PFSK-1 (cell line): Measurements from ENCODE around the gene GRID1.

Source experiments
- FOXP2 ChIP-seq: optimal IDR thresholded peaks from 2 replicates; pipeline ENCODE3; 2011; ENCODE audit warnings: borderline replicate concordance, control low read depth, inconsistent platforms; ENCODE audit not compliant: insufficient read depth; ENCODE audit errors: extremely low read length, extremely low read depth
- POLR2AphosphoS5 ChIP-seq: IDR thresholded peaks from 2 replicates; pipeline ENCODE4 v1.6.1; 2012; ENCODE audit warnings: low read depth, mild to moderate bottlenecking, control low read depth, low read length, moderate library complexity
- SIN3A ChIP-seq: IDR thresholded peaks from 2 replicates; pipeline ENCODE4 v1.6.1; 2012; ENCODE audit warnings: mild to moderate bottlenecking, low read length, moderate library complexity, borderline replicate concordance; ENCODE audit not compliant: insufficient read depth
- TAF1 ChIP-seq: IDR thresholded peaks from 2 replicates; pipeline ENCODE4 v1.6.1; 2012; ENCODE audit warnings: low read length, control low read depth, borderline replicate concordance; ENCODE audit not compliant: insufficient read depth
- TF ChIP-seq, protein P1 (sequence below), 2 experiments: IDR thresholded peaks; 2 replicates each; pipeline versions ENCODE4 v1.6.1 to v1.8.0; 2011 to 2012; ENCODE audit warnings: low read depth in 2 of 2, low read length in 2 of 2, control low read depth in 1 of 2, inconsistent platforms in 1 of 2, mild to moderate bottlenecking in 1 of 2, moderate library complexity in 1 of 2; ENCODE audit not compliant: insufficient read depth in 1 of 2

GRID1 gene

GRCh38 chr10:85609509-85609908 is 757.1 kb downstream of the GRID1 start:
- TF ChIP-seq TAF1 (no peak), FOXP2 (no peak), POLR2AphosphoS5 (no peak)

GRCh38 chr10:85608706-85609105 is 757.9 kb downstream of the GRID1 start:
- TF ChIP-seq SIN3A = no peak
- TF ChIP-seq TAF1 = no peak
- TF ChIP-seq POLR2AphosphoS5 = no peak
- TF ChIP-seq, protein P1, sequence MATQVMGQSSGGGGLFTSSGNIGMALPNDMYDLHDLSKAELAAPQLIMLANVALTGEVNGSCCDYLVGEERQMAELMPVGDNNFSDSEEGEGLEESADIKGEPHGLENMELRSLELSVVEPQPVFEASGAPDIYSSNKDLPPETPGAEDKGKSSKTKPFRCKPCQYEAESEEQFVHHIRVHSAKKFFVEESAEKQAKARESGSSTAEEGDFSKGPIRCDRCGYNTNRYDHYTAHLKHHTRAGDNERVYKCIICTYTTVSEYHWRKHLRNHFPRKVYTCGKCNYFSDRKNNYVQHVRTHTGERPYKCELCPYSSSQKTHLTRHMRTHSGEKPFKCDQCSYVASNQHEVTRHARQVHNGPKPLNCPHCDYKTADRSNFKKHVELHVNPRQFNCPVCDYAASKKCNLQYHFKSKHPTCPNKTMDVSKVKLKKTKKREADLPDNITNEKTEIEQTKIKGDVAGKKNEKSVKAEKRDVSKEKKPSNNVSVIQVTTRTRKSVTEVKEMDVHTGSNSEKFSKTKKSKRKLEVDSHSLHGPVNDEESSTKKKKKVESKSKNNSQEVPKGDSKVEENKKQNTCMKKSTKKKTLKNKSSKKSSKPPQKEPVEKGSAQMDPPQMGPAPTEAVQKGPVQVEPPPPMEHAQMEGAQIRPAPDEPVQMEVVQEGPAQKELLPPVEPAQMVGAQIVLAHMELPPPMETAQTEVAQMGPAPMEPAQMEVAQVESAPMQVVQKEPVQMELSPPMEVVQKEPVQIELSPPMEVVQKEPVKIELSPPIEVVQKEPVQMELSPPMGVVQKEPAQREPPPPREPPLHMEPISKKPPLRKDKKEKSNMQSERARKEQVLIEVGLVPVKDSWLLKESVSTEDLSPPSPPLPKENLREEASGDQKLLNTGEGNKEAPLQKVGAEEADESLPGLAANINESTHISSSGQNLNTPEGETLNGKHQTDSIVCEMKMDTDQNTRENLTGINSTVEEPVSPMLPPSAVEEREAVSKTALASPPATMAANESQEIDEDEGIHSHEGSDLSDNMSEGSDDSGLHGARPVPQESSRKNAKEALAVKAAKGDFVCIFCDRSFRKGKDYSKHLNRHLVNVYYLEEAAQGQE (IDR thresholded peaks at IDR 0.05; ENCODE audit: insufficient read depth in 1 of 2, low read depth in 2 of 2, low read length in 2 of 2) = no peak
- no peak for TF ChIP-seq FOXP2

- TF ChIP-seq FOXP2 = no peak
- TF ChIP-seq, protein P1 (IDR thresholded peaks at IDR 0.05; ENCODE audit: insufficient read depth in 1 of 2, low read depth in 2 of 2, low read length in 2 of 2) = no peak
- no peak for TF ChIP-seq TAF1
- no peak for TF ChIP-seq SIN3A
- no peak for TF ChIP-seq POLR2AphosphoS5
Observed at GRCh38 chr10:85607043-85607695, 759.4 kb downstream of the GRID1 start.

DNA sequence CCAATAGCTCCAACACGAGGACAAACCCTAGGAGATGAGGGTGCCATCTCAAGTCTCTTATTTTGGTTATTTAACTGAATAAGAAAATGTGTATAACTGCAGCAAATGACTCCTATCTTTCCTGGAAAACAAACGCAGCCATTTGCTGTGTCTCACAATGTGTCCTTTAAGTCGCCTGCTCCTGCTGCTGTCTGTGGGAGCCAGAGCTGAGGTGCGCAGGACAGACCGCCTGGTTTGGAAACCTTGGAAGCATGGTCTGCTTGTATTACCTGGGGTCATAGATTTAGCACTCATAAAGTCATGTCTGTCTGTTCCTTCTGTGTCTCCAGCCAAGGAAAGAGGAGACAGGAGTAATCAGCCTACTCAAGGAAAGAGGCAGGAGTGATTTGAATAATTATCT is 760.2 kb downstream of the GRID1 start:
- no peak for TF ChIP-seq SIN3A
- no peak for TF ChIP-seq POLR2AphosphoS5
- no peak for TF ChIP-seq FOXP2
- TF ChIP-seq, protein P1 (IDR thresholded peaks at IDR 0.05; ENCODE audit: insufficient read depth in 1 of 2, low read depth in 2 of 2, low read length in 2 of 2) = no peak

DNA sequence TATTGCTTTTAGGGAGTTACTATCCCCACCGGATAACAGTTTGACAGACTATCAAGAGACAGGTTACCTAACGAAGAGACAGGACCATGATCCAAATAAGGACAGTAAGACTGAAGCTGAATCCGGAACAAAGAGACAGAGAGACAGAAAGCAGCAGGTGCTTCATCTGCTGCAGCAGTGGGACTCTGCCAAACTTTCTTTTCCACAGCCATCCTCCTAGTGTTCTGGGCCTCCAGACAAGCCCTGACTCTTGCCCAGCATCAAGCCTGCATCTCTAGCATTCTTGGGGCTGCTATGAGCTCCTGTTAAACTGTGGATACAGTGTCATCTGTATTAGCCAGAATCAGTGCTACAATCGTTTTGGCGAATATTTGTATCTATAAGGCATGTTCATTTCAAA is 761.7 kb downstream of the GRID1 start:
- TF ChIP-seq TAF1 = no peak
- TF ChIP-seq, protein P1 (IDR thresholded peaks at IDR 0.05; ENCODE audit: insufficient read depth in 1 of 2, low read depth in 2 of 2, low read length in 2 of 2) = no peak
- TF ChIP-seq FOXP2 = no peak
